Measurements from ENCODE around the gene PTPRG.

DNA sequence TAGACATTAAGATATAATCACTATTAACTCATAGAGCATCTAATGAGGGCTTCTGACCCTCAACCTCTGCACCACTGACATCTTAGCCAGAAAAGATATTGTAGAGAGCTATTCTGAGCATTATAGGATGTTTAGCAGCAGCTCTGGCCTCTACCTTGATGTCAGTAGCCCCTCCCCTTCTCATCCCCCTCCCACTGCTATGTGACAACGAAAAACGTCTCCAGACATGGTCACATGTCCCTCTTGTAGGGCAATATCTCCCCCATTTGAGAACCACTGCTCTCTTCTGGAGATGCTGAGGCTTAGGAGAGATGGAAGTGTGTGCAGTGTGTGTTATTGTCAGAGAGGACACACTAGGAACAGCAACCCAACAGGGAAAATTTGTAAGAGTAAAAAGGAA lies 569.7 kb downstream of the PTPRG start:
- TF ChIP-seq, protein P1, sequence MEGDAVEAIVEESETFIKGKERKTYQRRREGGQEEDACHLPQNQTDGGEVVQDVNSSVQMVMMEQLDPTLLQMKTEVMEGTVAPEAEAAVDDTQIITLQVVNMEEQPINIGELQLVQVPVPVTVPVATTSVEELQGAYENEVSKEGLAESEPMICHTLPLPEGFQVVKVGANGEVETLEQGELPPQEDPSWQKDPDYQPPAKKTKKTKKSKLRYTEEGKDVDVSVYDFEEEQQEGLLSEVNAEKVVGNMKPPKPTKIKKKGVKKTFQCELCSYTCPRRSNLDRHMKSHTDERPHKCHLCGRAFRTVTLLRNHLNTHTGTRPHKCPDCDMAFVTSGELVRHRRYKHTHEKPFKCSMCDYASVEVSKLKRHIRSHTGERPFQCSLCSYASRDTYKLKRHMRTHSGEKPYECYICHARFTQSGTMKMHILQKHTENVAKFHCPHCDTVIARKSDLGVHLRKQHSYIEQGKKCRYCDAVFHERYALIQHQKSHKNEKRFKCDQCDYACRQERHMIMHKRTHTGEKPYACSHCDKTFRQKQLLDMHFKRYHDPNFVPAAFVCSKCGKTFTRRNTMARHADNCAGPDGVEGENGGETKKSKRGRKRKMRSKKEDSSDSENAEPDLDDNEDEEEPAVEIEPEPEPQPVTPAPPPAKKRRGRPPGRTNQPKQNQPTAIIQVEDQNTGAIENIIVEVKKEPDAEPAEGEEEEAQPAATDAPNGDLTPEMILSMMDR (conservative IDR thresholded peaks at IDR 0.05; ENCODE audit: low read length), result no peak
- no peak for TF ChIP-seq EZH2phosphoT487 (IDR thresholded peaks at IDR 0.05; ENCODE audit: borderline replicate concordance, low read depth, low read length)
